ENCODE data around the gene ABAT. TPM values are rescaled to one million over a fixed set of nuclear protein-coding genes. Genes with fewer than 3 reads are reported as not detected.

The ABAT gene
- total RNA-seq, 1 experiment from 2014 or later, result 4.7 TPM

DNA sequence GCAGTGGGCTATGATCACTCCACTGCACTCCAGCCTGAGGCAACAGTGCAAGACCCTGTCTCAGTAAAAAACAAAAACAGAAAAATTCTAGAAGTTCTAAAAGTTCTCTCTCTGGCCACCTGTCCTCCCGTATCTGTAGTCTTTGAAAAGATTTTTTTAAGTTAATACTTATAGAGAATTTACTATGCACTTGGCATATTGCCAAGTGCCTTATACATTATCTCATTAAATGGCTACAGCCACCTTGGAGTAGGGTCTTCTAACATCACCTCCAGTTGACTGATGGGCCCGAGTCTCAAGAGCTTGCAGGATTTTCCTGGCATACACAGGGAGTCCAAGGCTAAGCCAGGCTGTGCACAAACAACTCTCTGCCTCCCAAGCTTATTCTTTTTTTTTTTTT, 78.3 kb downstream of the ABAT start:
- ChIA-PET CTCF (no interaction called here), POLR2A (no interaction called here), RAD21 (ENCODE audit: low non-redundant PET in 1 of 2, low total read pairs in 2 of 2, uncharacterized antibody in 2 of 2, unreplicated experiment in 2 of 2) (no interaction called here)
- no peaks in the 10 kb centered on the region for H3K9me3 ChIP-seq (ENCODE audit: control insufficient read depth in 1 of 2, insufficient read depth in 1 of 2, low read depth in 1 of 2, low read length in 2 of 2)
- no peaks in the 10 kb centered on the region for H3K27me3 ChIP-seq (ENCODE audit: insufficient read depth, low read length)
- BruUV-seq (replicated peaks), result no TSS peak
- intact Hi-C loops (cut with micrococcal nuclease), result no loop called here
- H3K79me2 ChIP-seq (ENCODE audit: insufficient read depth, low read length), result no peaks in the 10 kb centered on the region
- H3K9ac ChIP-seq (ENCODE audit: low read length), result no peak overlapping the region
- no peaks in the 10 kb centered on the region for H3K36me3 ChIP-seq (ENCODE audit: control insufficient read depth in 1 of 2, insufficient read depth in 2 of 2, low read length in 2 of 2)
- H4K20me1 ChIP-seq (ENCODE audit: insufficient read depth), result no peaks in the 10 kb centered on the region
- no peak overlapping the region for H2AFZ ChIP-seq (ENCODE audit: low read depth, low read length, poor library complexity, severe bottlenecking)
- no peak for DNase-seq (ENCODE audit: low read depth, low spot score)
- peak overlapping the region; percentile 35; the same call in 1 of the 2 replicates for H3K4me2 ChIP-seq (ENCODE audit: low read length)
- TF ChIP-seq YY1 (IDR thresholded peaks at IDR 0.05; ENCODE audit: extremely low read depth, insufficient replicate concordance, low read depth, low read length) (no peak), ZFX (IDR thresholded peaks at IDR 0.05) (no peak), EZH2phosphoT487 (IDR thresholded peaks at IDR 0.05; ENCODE audit: borderline replicate concordance) (no peak), CBX3 (IDR thresholded peaks at IDR 0.05; ENCODE audit: low read depth) (no peak), POLR2A (IDR thresholded peaks at IDR 0.05; ENCODE audit: borderline replicate concordance, extremely low read depth, insufficient read depth, insufficient read length) (no peak), EZH2 (IDR thresholded peaks at IDR 0.05) (no peak), POLR2AphosphoS5 (IDR thresholded peaks at IDR 0.05; ENCODE audit: low read depth, low read length) (no peak), CEBPB (IDR thresholded peaks at IDR 0.05; ENCODE audit: low read depth) (no peak), REST (IDR thresholded peaks at IDR 0.05; ENCODE audit: low read depth) (no peak), SIN3A (IDR thresholded peaks at IDR 0.05; ENCODE audit: low read depth) (no peak)
- TF ChIP-seq, protein P1, sequence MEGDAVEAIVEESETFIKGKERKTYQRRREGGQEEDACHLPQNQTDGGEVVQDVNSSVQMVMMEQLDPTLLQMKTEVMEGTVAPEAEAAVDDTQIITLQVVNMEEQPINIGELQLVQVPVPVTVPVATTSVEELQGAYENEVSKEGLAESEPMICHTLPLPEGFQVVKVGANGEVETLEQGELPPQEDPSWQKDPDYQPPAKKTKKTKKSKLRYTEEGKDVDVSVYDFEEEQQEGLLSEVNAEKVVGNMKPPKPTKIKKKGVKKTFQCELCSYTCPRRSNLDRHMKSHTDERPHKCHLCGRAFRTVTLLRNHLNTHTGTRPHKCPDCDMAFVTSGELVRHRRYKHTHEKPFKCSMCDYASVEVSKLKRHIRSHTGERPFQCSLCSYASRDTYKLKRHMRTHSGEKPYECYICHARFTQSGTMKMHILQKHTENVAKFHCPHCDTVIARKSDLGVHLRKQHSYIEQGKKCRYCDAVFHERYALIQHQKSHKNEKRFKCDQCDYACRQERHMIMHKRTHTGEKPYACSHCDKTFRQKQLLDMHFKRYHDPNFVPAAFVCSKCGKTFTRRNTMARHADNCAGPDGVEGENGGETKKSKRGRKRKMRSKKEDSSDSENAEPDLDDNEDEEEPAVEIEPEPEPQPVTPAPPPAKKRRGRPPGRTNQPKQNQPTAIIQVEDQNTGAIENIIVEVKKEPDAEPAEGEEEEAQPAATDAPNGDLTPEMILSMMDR (IDR thresholded peaks at IDR 0.05 in 2 of 3, conservative IDR thresholded peaks at IDR 0.05 in 1 of 3; ENCODE audit: borderline replicate concordance in 1 of 3, insufficient read depth in 1 of 3, low read depth in 2 of 3, low read length in 2 of 3), result no peak
- TF ChIP-seq, protein P2, sequence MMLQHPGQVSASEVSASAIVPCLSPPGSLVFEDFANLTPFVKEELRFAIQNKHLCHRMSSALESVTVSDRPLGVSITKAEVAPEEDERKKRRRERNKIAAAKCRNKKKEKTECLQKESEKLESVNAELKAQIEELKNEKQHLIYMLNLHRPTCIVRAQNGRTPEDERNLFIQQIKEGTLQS (IDR thresholded peaks at IDR 0.05), result no peak
- H3K4me3 ChIP-seq (replicated peaks in 1 of 2; ENCODE audit: low read depth in 1 of 2, low read length in 2 of 2), result no peak overlapping the region
- no peaks in the 10 kb centered on the region for H3K9me2 ChIP-seq (ENCODE audit: insufficient read depth)
- H3K27ac ChIP-seq (ENCODE audit: low read depth, low read length), result no peak overlapping the region
- H3K4me1 ChIP-seq (ENCODE audit: control insufficient read depth in 1 of 2, insufficient read depth in 2 of 2, low read length in 2 of 2), result peaks cover 11 to 16% of the 10 kb centered on the region in 2 experiments
- ATAC-seq, result no peak
